B cell (primary cell): ENCODE measurements around the gene BLOC1S6.

Source experiments
- CTCF ChIP-seq: fragments of 200-600 bp; IDR thresholded peaks from one replicate; pipeline ENCODE4 v1.8.0; 2022; ENCODE audit warnings: antibody characterized with exemption, mild to moderate bottlenecking
- EZH2 ChIP-seq: IDR thresholded peaks from 2 replicates; pipeline ENCODE4 v1.6.1; 2012; ENCODE audit warnings: borderline replicate concordance, low read depth, mild to moderate bottlenecking, moderate library complexity, low read length; ENCODE audit not compliant: insufficient read depth, poor library complexity, severe bottlenecking

GRCh38 chr15:45587863-45588170 lies 638 bp downstream of the BLOC1S6 start:
- TF ChIP-seq EZH2 (no peak), CTCF (no peak)
